NCI-H187 (cell line): Measurements from ENCODE around the gene PHACTR4.
"Not testable (repeated sequence)": the region's sequence is repeated elsewhere in the genome, so short reads cannot be mapped to it uniquely, and the experiment has no call there.

Experiments
- DNase-seq, 2 experiments: peaks; one replicate each; lab custom pipeline; 2025; lab: John Stamatoyannopoulos, UW

The PHACTR4 gene

GRCh38 chr1:28369371-28370238 lies at the start of gene PHACTR4:
TSS of gene PHACTR4 (plus strand) at chr1:28369740. CDS start at chr1:28407448, 37,708 bp downstream.
- DNase-seq = peak; percentile 88 to 93

- no peak for DNase-seq
These were observed 47.3 kb upstream of the PHACTR4 start for GRCh38 chr1:28322194-28322593.

- no peak for DNase-seq
These were observed 45.8 kb upstream of the PHACTR4 start for GRCh38 chr1:28323720-28324119.

GRCh38 chr1:28326515-28326914 lies 43.0 kb upstream of the PHACTR4 start:
- DNase-seq = no peak

GRCh38 chr1:28326984-28327383 lies 42.6 kb upstream of the PHACTR4 start:
- no peak for DNase-seq

- not testable (repeated sequence) for DNase-seq
These were observed 42.1 kb upstream of the PHACTR4 start for GRCh38 chr1:28327431-28327830.

GRCh38 chr1:28328228-28328648 lies 41.3 kb upstream of the PHACTR4 start:
- no peak for DNase-seq

- DNase-seq = peak in 1 of 2 experiments; percentile 2
These were observed 40.0 kb upstream of the PHACTR4 start for GRCh38 chr1:28329395-28330153.

GRCh38 chr1:28338897-28339296 lies 30.6 kb upstream of the PHACTR4 start:
- no peak for DNase-seq

- DNase-seq = no peak
These were observed 30.0 kb upstream of the PHACTR4 start for GRCh38 chr1:28339551-28339950.

GRCh38 chr1:28340221-28340974 lies 29.1 kb upstream of the PHACTR4 start:
- DNase-seq = no peak

GRCh38 chr1:28341591-28341990 lies 27.9 kb upstream of the PHACTR4 start:
- no peak for DNase-seq

- no peak for DNase-seq
These were observed 26.1 kb upstream of the PHACTR4 start for GRCh38 chr1:28343405-28343804.

GRCh38 chr1:28353248-28353810 lies 16.2 kb upstream of the PHACTR4 start:
- not testable (repeated sequence) for DNase-seq

- no peak for DNase-seq
These were observed 15.4 kb upstream of the PHACTR4 start for GRCh38 chr1:28354121-28354520.

GRCh38 chr1:28358716-28359115 lies 10.8 kb upstream of the PHACTR4 start:
- no peak for DNase-seq

- DNase-seq = peak; percentile 21 to 39
These were observed 9.8 kb upstream of the PHACTR4 start for GRCh38 chr1:28359592-28360239.

- DNase-seq = no peak
These were observed 4.7 kb upstream of the PHACTR4 start for GRCh38 chr1:28364888-28365287.

GRCh38 chr1:28365864-28366263 lies 3.7 kb upstream of the PHACTR4 start:
- DNase-seq = no peak

- DNase-seq = not testable (repeated sequence)
These were observed 932 bp upstream of the PHACTR4 start for GRCh38 chr1:28368608-28369007.
